ENCODE measurements around the gene DSCAM. TPM values are rescaled to one million over a fixed set of nuclear protein-coding genes. Genes with fewer than 3 reads are reported as not detected.

The DSCAM gene
- total RNA-seq, 4 donors from 2014 or later = 0.17 TPM; not detected in 3

DNA sequence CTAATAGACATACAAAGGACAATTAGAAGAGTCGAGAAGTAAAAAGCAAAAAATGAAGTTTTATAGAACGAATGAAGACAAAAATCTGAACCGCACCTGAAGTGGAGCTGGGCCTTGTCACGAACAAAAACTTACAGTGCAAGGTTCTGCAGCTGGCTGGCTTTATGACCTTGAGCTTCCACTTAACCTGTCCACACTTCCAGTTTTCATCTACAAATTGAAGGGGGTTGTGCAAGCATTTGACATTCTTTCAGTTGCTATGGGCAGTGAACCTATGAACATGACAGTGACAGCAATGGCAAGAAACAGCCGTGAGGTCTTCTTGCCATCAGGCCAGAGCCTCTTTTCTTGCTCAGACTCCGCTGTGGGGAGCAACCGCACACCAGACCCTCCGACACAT, 93.2 kb downstream of the DSCAM start:
- TF ChIP-seq, protein P1, sequence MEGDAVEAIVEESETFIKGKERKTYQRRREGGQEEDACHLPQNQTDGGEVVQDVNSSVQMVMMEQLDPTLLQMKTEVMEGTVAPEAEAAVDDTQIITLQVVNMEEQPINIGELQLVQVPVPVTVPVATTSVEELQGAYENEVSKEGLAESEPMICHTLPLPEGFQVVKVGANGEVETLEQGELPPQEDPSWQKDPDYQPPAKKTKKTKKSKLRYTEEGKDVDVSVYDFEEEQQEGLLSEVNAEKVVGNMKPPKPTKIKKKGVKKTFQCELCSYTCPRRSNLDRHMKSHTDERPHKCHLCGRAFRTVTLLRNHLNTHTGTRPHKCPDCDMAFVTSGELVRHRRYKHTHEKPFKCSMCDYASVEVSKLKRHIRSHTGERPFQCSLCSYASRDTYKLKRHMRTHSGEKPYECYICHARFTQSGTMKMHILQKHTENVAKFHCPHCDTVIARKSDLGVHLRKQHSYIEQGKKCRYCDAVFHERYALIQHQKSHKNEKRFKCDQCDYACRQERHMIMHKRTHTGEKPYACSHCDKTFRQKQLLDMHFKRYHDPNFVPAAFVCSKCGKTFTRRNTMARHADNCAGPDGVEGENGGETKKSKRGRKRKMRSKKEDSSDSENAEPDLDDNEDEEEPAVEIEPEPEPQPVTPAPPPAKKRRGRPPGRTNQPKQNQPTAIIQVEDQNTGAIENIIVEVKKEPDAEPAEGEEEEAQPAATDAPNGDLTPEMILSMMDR (IDR thresholded peaks at IDR 0.05; ENCODE audit: low read depth) = no peak

DNA sequence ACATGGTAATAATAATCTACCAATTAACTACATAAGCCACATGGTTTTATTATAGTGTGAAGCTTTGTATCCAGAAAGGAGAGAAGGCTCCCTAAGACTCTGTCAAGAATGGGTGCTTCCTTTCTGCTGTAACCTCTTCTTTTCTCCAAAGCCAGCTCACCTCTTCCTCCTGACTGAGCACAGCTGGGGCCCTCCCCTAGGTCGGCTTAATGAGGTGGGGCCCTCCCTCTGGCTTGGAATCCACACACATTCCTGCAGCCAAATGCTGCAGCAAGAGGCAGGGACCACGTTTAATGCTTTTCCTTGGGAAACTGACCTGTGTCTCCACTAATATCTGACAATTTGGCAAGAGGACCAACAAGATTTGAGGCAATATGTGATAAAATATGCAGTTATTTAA, 94.8 kb downstream of the DSCAM start:
- TF ChIP-seq, protein P1 (IDR thresholded peaks at IDR 0.05; ENCODE audit: low read depth) = no peak

DNA sequence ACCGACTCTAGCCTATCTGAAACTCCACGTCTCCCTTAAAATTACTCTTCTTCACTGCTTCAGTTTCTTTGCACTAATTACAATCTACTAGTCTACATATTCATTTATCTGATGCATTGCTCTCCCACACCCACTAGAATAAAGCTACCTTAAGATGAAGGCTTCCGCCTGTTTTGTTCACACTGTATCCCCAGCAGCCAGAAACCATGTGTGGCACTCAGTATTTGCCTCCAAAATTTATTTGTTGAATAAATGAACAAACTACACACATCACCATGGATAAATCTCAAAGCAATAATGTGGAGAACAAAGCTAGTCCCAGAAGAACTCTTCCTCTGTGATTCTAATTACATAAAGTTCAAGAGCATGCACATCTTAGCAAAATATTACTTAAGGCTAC, 95.7 kb downstream of the DSCAM start:
- TF ChIP-seq, protein P1 (IDR thresholded peaks at IDR 0.05; ENCODE audit: low read depth) = no peak

DNA sequence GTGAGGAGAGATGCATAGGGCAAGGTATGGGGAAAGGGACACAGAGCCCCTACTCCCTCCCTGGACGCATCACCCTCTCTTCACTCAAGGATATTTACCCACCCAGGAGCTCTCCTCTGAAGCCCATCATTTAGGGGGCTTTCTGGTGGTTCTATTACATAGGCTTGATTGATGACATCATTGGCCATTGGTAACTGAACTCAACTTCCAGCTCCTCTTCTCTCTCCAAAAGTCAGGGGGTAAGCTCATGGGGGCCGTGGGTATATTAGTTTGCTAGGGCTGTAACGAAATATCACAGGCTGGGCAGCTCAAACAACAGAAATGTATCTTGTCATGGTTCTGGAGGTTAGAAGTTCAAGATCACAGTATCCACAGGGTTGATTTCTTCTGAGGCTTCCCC, 110.8 kb downstream of the DSCAM start:
- TF ChIP-seq, protein P1 (IDR thresholded peaks at IDR 0.05; ENCODE audit: low read depth) = no peak

DNA sequence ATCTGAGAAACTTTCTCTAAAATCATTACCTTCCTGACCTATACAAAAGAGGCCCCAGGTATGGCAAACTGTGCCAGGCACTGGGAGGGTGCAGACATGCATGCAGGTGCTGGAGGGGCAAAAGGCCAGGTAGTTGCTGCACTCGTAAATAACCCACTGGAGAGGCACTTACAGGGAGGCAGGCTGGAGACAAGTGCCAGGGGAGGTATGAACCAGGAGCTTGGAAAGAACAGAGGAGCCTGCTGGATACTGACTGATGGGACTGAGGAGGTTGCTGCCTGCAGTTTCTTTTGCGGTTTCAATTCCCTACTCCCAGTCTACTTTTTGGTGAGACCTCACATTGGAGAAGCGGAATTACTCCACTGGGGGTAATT, 113.9 kb downstream of the DSCAM start:
- TF ChIP-seq, protein P1 (IDR thresholded peaks at IDR 0.05; ENCODE audit: low read depth) = no peak

DNA sequence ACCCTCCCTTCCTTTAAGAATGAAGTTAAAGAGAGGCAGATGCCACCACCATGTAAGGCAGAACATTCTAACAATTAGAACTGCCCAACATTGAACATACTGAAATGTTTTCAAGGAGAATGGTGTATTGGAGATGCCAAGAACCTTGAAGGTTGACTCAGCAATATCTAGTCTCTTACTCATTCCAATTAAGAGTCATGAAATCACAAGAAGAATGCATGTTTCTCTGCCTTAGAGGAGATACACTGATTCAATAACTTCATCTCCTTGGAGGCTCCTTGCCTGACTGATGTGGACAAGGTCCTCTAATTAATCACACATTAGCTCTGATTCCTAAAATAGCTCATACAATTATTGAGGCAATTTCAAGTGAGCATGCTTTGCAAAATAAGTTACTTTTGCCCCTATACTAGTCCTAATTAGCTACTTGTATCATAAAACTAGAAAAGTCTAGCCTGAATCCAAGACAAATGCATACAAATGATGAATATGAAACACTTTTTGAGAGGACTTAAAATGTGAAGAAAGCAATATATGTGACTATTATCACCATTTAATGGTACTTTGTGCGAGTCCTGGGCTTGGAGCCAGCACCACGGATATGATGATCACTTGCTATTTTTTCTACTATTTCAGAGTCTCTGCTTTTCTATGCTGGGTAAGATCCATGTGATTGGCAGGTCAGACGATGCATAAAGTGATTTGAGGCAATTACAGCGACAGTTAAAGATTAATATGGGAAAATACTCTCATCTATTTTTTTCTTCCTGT, 114.5 kb downstream of the DSCAM start:
- TF ChIP-seq, protein P1 (IDR thresholded peaks at IDR 0.05; ENCODE audit: low read depth) = no peak

DNA sequence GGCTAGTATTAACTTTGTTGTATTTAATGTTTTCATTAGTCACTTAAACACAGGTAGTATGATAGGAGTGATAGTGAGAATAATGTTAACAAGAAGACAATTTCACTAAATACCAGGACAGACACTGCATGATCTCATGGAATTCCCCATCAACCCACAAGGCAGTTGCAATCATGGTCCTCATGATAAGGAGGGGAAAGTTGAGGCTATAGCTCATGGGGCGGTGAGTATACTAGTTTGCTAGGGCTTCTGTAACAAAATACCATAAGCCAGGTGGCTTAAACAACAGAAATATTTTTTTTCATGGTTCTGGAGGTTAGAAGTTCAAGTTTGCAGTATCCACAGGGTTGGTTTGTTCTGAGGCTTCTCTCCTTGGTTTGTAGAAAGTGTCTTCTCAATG, 115.8 kb downstream of the DSCAM start:
- TF ChIP-seq, protein P1 (IDR thresholded peaks at IDR 0.05; ENCODE audit: low read depth) = no peak
